Activated CD8-positive, alpha-beta memory T cell treated with anti-CD3 and anti-CD28 coated beads, Interleukin-2, amount 50 U/mL, for 1 hour (primary cell): Measurements from ENCODE around the gene ACSS1.

Experiments
- DNase-seq: peaks from one replicate; pipeline ENCODE4 v3.0.0-alpha.2; 2020; ENCODE audit errors: extremely low read depth

The ACSS1 gene

GRCh38 chr20:24971376-24972101, 86.4 kb downstream of the ACSS1 start:
- no peak for DNase-seq

- no peak for DNase-seq
Measured at GRCh38 chr20:24970754-24971153, 87.2 kb downstream of the ACSS1 start.

- no peak for DNase-seq
Measured at GRCh38 chr20:24970030-24970553, 87.8 kb downstream of the ACSS1 start.

GRCh38 chr20:24969186-24970029, 88.5 kb downstream of the ACSS1 start:
- no peak for DNase-seq

DNA sequence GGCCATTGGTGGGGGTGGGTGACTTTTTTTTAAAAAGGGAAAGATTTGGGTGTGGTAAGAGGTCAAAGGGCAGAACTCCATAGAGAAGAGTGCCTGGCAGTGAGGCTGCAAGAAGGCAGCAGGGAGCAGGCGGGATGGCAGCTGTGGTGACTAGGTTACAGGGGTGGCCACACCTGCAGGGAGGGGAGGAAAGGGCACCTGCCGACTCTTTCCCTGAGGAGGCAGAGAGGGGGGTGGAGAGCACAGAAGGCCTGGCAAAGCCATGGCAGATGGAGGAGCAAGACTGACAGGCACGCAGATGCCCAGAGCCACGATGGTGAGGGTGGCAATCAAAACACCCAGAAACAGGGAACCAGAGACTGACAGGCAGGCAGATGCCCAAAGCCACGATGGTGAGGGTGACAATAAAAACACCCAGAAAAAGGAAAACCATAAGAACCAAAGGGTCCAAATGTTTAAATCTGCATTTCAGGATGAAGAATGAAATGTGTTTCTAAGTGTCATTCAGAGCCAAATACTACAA, 89.6 kb downstream of the ACSS1 start:
- DNase-seq, result no peak

DNA sequence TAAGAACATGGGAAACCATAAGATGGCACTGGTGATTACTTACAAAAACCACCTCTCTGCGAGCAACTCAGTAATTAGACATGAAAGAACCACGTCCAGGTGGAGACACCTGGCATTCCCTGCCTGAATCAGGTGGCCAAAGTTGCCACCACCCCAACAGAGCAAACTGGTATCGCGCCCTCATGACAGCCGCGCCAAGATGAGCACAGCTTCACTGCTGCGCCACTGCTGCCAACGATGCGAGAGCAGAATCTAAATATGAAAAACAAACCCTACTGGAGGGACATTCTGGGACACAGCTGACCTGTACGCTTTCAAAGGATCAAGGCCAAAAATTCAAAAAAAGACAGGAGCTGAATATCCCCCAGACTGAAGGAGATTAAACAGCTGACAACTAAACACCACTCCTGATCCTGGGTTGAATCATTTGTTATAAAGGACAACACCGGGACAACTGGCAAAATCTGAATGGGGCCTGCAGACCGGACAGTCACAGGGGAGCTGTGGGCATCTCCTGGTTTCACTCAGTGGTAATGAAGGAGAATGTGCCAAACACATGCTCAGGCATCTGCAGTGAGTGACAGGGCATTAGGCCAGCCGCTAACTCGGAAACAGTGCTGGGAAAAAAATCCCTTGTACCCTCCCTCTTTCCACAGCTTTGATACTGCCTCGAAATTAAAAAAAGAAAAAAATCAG, 91.5 kb downstream of the ACSS1 start:
- no peak for DNase-seq

GRCh38 chr20:24965065-24965919, 92.6 kb downstream of the ACSS1 start:
- no peak for DNase-seq

DNA sequence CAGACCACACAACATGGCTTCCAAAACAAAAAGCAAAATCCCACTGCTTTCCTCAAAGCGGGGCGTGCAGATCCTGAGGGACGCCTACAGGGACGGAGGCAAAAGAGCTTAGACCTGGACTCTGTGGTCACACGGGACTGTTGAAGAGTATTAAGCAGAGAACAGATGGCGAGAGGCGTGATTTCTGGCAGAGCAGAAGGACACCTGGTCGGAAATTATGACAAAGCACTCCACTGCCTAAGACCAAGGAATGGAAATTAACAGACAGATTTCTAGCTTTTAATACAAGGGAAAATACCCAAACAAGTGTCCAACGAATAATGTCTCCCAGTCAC, 93.5 kb downstream of the ACSS1 start:
- no peak for DNase-seq

GRCh38 chr20:24963672-24964505, 94.0 kb downstream of the ACSS1 start:
- DNase-seq, result no peak

GRCh38 chr20:24962510-24962909, 95.4 kb downstream of the ACSS1 start:
- no peak for DNase-seq

- DNase-seq, result no peak
Measured at GRCh38 chr20:24962182-24962492, 95.8 kb downstream of the ACSS1 start.

DNA sequence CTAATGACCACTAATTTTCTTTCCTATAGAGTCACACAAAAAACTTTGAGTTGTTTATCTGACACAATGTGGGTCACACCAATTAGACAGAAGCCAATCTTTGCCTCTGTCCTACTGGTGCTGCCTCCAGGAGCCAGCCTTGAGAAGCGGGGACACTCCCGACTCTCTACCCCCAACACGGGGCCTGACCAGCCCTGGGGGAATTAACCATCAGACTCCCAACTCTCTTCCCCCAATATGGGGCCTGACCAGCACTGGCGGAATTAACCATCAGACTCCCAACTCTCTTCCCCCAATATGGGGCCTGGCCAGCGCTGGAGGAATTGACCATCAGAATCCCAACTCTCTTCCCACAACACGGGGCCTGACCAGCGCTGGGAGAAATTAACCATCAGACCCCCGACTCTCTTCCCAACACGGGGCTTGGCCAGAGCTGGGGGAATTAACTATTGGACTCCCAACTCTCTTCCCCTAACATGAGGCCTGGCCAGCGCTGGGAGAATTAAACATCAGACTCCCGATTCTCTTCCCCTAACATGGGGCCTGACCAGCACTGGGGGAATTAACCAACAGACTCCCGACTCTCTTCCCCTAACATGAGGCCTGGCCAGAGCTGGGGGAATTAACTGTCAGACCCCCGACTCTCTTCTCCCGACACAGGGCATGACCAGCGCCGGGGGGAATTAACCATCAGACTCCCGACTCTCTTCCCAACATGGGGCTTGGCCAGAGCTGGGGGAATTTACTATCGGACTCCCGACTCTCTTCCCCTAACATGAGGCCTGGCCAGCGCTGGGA, 96.4 kb downstream of the ACSS1 start:
- DNase-seq, result no peak

DNA sequence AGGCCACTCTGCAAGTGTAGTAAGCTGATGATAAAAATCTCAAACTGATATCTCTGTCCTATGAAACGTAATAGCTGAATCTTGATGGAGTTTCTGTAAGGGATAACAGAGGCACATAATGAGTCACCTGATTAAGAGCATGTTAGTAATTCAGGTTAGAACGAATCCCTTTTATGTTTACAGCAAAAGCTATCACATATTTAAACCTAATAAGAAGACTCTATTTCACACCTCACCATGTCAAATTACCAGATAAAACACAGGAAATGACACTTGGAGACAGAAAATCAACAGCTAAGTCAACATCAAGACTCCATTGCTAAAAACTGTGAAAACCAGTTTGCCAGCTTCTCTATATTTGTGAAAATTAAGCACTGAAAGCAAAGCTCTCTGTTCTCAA, 97.1 kb downstream of the ACSS1 start:
- no peak for DNase-seq

GRCh38 chr20:24960302-24960801, 97.6 kb downstream of the ACSS1 start:
- DNase-seq, result no peak

GRCh38 chr20:24959591-24960301, 98.2 kb downstream of the ACSS1 start:
- no peak for DNase-seq

GRCh38 chr20:24958506-24959385, 99.2 kb downstream of the ACSS1 start:
- no peak for DNase-seq

DNA sequence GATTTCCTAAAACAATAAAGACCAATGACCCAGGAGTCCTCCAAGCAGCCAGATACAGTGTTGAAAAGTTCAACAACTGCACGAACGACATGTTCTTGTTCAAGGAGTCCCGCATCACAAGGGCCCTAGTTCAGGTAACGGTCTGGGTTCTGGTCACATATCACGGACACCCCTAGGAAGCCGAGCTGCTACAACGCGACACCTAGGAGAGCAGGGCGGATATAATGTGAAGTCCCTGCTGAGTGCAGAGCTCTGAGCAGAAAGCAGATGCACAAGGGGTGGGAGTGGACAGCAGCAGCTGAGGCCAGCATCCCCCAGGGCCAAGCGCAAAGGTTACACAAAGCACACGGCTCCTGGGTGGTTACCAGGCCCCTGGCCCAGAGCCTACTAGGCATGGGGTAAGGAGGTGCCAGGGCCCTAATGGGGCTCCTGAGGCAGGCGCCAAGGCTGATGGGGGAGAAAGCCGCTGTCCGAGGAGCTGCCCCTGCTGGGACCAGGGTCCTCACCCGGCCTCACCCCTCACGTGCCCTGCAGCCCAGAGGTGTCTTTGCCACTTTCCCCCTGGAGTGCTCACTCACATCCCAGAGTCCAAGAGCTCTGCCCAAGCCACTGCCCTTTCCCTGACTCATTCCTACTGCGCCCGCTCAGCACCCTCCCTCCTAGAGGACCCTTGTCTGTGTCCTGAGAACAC, 100.5 kb downstream of the ACSS1 start:
- DNase-seq, result no peak
